H1 (cell line): ENCODE results near the gene MYD88. TPM values are rescaled to one million over a fixed set of nuclear protein-coding genes. Genes with fewer than 3 reads are reported as not detected.

Experiments used
- CTCF ChIA-PET: fragments of 300-600 bp; sonication (Branson Sonifier 250); formaldehyde crosslinking; loops from one replicate; lab custom pipeline; 2021; ENCODE audit not compliant: partially characterized antibody; lab: Charles Lee
- POLR2A ChIA-PET: fragments of 300-600 bp; sonication (Branson Sonifier 250); formaldehyde crosslinking; loops from one replicate; lab custom pipeline; 2021; ENCODE audit warnings: inconsistent platforms; ENCODE audit not compliant: partially characterized antibody; lab: Charles Lee
- DNase-seq, 2 experiments: peaks; one replicate each; pipeline versions ENCODE4 v3.0.0 to v3.0.0-alpha.2; 2010 to 2022; ENCODE audit warnings: low spot score in 2 of 2, low read depth in 1 of 2, mixed read lengths in 1 of 2
- FAIRE-seq: peaks from 2 replicates; lab custom pipeline; 2011; peaks lifted over from hg19 to GRCh38; lab: Jason Lieb, UNC
- H2AFZ ChIP-seq: 2 replicates; pipeline ENCODE4 v1.8.1; 2012; ENCODE audit warnings: low read length, inconsistent platforms
- H2AK5ac ChIP-seq: 2 replicates; pipeline ENCODE4 v1.6.1; 2013; ENCODE audit warnings: low read depth, low read length
- H2BK120ac ChIP-seq: replicated peaks from 2 replicates; pipeline ENCODE3; 2013; ENCODE audit warnings: low read depth, low read length, inconsistent platforms
- H2BK12ac ChIP-seq: 2 replicates; pipeline ENCODE4 v1.6.1; 2013; ENCODE audit warnings: low read depth, low read length
- H2BK15ac ChIP-seq: 2 replicates; pipeline ENCODE4 v1.6.1; 2013; ENCODE audit warnings: low read length
- H2BK20ac ChIP-seq: 2 replicates; pipeline ENCODE4 v1.6.1; 2013; ENCODE audit warnings: low read length
- H2BK5ac ChIP-seq: 2 replicates; pipeline ENCODE4 v1.6.1; 2013; ENCODE audit warnings: low read depth, low read length
- H3K14ac ChIP-seq: 2 replicates; pipeline ENCODE4 v1.6.1; 2013; ENCODE audit warnings: inconsistent platforms; ENCODE audit not compliant: insufficient read length
- H3K18ac ChIP-seq: 2 replicates; pipeline ENCODE4 v1.6.1; 2013; ENCODE audit warnings: low read length; ENCODE audit errors: extremely low read depth
- H3K23ac ChIP-seq: 2 replicates; pipeline ENCODE4 v1.6.1; 2013; ENCODE audit warnings: inconsistent platforms; ENCODE audit not compliant: insufficient read length
- H3K23me2 ChIP-seq: 2 replicates; pipeline ENCODE4 v1.6.1; 2013; ENCODE audit warnings: low read depth, low read length
- H3K27ac ChIP-seq: 2 replicates; pipeline ENCODE4 v1.6.1; 2011; ENCODE audit warnings: low read depth, low read length, inconsistent platforms
- H3K27me3 ChIP-seq, 4 experiments: replicated peaks in 1 of 4; 1 replicate in 1 of 4; 2 replicates in 3 of 4; pipeline versions ENCODE4 v1.6.1 to v1.8.1; 2011 to 2013; ENCODE audit warnings: low read length in 3 of 4, mild to moderate bottlenecking in 3 of 4, inconsistent platforms in 2 of 4, mixed read lengths in 2 of 4, moderate library complexity in 1 of 4; ENCODE audit not compliant: control insufficient read depth in 3 of 4, insufficient read depth in 3 of 4; ENCODE audit errors: extremely low read depth in 1 of 4
- H3K36me3 ChIP-seq, 4 experiments: 2 replicates each; pipeline versions ENCODE4 v1.6.1 to v1.8.1; 2011 to 2013; ENCODE audit warnings: mild to moderate bottlenecking in 4 of 4, low read length in 3 of 4, moderate library complexity in 2 of 4, control low read depth in 1 of 4, inconsistent platforms in 1 of 4; ENCODE audit not compliant: insufficient read depth in 4 of 4, control insufficient read depth in 2 of 4
- H3K4ac ChIP-seq: replicated peaks from 2 replicates; pipeline ENCODE3; 2013; ENCODE audit warnings: low read length, low read depth, mixed read lengths, inconsistent platforms; ENCODE audit not compliant: insufficient read length
- H3K4me1 ChIP-seq, 4 experiments: replicated peaks in 1 of 4; 1 replicate in 1 of 4; 2 replicates in 3 of 4; pipeline versions ENCODE4 v1.6.1 to v1.8.1; 2011 to 2013; ENCODE audit warnings: low read length in 3 of 4, inconsistent platforms in 2 of 4, mixed read lengths in 1 of 4; ENCODE audit not compliant: insufficient read depth in 4 of 4, control insufficient read depth in 3 of 4
- H3K4me2 ChIP-seq, 2 experiments: 2 replicates each; pipeline versions ENCODE4 v1.6.1 to v1.8.1; 2011 to 2013; ENCODE audit warnings: low read depth in 2 of 2, low read length in 2 of 2, control low read depth in 1 of 2, inconsistent platforms in 1 of 2, mild to moderate bottlenecking in 1 of 2; ENCODE audit not compliant: insufficient read depth in 1 of 2
- H3K4me3 ChIP-seq, 4 experiments: fragments of 200-600, 300-600 bp in 1 of 4; sonication (generic), shearing (Covaris generic), sonication (Bioruptor Twin) in 1 of 4; 2 replicates each; pipeline versions ENCODE4 v1.5.1 to v1.8.1; 2011 to 2016; ENCODE audit warnings: low read length in 4 of 4, low read depth in 3 of 4, control low read depth in 2 of 4, inconsistent platforms in 2 of 4, mild to moderate bottlenecking in 2 of 4, mixed read lengths in 1 of 4, moderate library complexity in 1 of 4; ENCODE audit not compliant: insufficient read depth in 2 of 4; ENCODE audit errors: extremely low read depth in 1 of 4
- H3K56ac ChIP-seq: replicated peaks from 2 replicates; pipeline ENCODE3; 2013; ENCODE audit warnings: low read depth, mild to moderate bottlenecking, mixed read lengths, low read length, inconsistent platforms; ENCODE audit not compliant: insufficient read length
- H3K79me1 ChIP-seq: 2 replicates; pipeline ENCODE4 v1.6.1; 2013; ENCODE audit warnings: low read depth, low read length, control low read depth
- H3K79me2 ChIP-seq, 2 experiments: 2 replicates each; pipeline versions ENCODE4 v1.6.1 to v1.8.1; 2012 to 2013; ENCODE audit warnings: low read length in 2 of 2, mild to moderate bottlenecking in 2 of 2, inconsistent platforms in 1 of 2; ENCODE audit not compliant: insufficient read depth in 2 of 2, control insufficient read depth in 1 of 2
- H3K9ac ChIP-seq, 4 experiments: replicated peaks in 1 of 4; 1 replicate in 1 of 4; 2 replicates in 3 of 4; pipeline versions ENCODE4 v1.6.1 to v1.8.1; 2011 to 2013; ENCODE audit warnings: low read depth in 3 of 4, low read length in 3 of 4, control low read depth in 2 of 4, mild to moderate bottlenecking in 2 of 4, moderate library complexity in 2 of 4, inconsistent platforms in 1 of 4; ENCODE audit errors: extremely low read depth in 1 of 4
- H3K9me3 ChIP-seq, 2 experiments: 2 replicates each; pipeline versions ENCODE4 v1.6.1 to v1.8.1; 2012 to 2013; ENCODE audit warnings: mild to moderate bottlenecking in 2 of 2, moderate library complexity in 2 of 2, control low read depth in 1 of 2, inconsistent platforms in 1 of 2, low read depth in 1 of 2, low read length in 1 of 2, mixed read lengths in 1 of 2; ENCODE audit not compliant: insufficient read depth in 2 of 2
- H4K20me1 ChIP-seq, 2 experiments: replicated peaks in 1 of 2; 2 replicates each; pipeline versions ENCODE3 to v1.8.1; 2011 to 2013; ENCODE audit warnings: inconsistent platforms in 2 of 2, low read length in 2 of 2, mild to moderate bottlenecking in 1 of 2; ENCODE audit not compliant: insufficient read depth in 2 of 2, control insufficient read depth in 1 of 2
- H4K5ac ChIP-seq: 2 replicates; pipeline ENCODE4 v1.6.1; 2013; ENCODE audit warnings: low read length, low read depth, mixed read lengths, inconsistent platforms; ENCODE audit not compliant: insufficient read length
- H4K8ac ChIP-seq: 2 replicates; pipeline ENCODE4 v1.8.0; 2013; ENCODE audit warnings: mild to moderate bottlenecking, moderate library complexity, low read length, inconsistent platforms; ENCODE audit not compliant: insufficient read depth; ENCODE audit errors: extremely low read depth
- H4K91ac ChIP-seq: replicated peaks from 2 replicates; pipeline ENCODE3; 2013; ENCODE audit warnings: low read length, mixed read lengths, inconsistent platforms; ENCODE audit not compliant: insufficient read length
- BRCA1 ChIP-seq: IDR thresholded peaks from 2 replicates; pipeline ENCODE4 v1.6.1; 2012; ENCODE audit warnings: low read depth, low read length, improper control_type of control experiment
- PHF8 ChIP-seq: fragments of 200-600 bp; sonication (generic); conservative IDR thresholded peaks from 2 replicates; pipeline ENCODE4 v1.7.1; 2012; ENCODE audit warnings: low read depth, mild to moderate bottlenecking, inconsistent platforms, low read length, moderate library complexity
- TBP ChIP-seq: IDR thresholded peaks from 2 replicates; pipeline ENCODE4 v1.6.1; 2011; ENCODE audit warnings: low read depth, low read length, improper control_type of control experiment
- WGBS, 2 experiments: shearing (Covaris generic) in 1 of 2; methylation state at CpG; one replicate each; pipeline versions ENCODE4 v1.1.6 to v1.1.7; 2013 to 2015; ENCODE audit warnings: low lambda C conversion rate in 2 of 2, mixed read lengths in 2 of 2, inconsistent platforms in 1 of 2, low coverage in 1 of 2, missing lambda C conversion rate in 1 of 2; ENCODE audit not compliant: insufficient replicate concordance in 2 of 2, insufficient coverage in 1 of 2, insufficient read length in 1 of 2; ENCODE audit errors: extremely low coverage in 1 of 2, missing lambda C conversion rate in 1 of 2; 5-methylcytosine and 5-hydroxymethylcytosine counted together
- polyA plus RNA-seq, 7 experiments: library from polyadenylated mRNA; depleted of rRNA in 3 of 7; stranded (reverse) in 5 of 7; unstranded in 2 of 7; fragments of >200 nt in 5 of 7; fragments of 200-250 nt in 2 of 7; gene quantifications; 1 replicate in 5 of 7; 2 replicates in 1 of 7; 4 replicates in 1 of 7; pipeline versions ENCODE4 v1.2.1 to v1.2.3, GENCODE V29; 2011 to 2013; ENCODE audit warnings: missing spikeins in 2 of 7, mixed read lengths in 2 of 7
- total RNA-seq: library from RNA; stranded (reverse); fragmentation: NEBNext Ultra II Directional; extraction: Animal tissue kit (Norgen Biotek cat#: 25700); gene quantifications from 2 replicates; pipeline ENCODE4 v1.2.1, GENCODE V29; 2021

MYD88 gene
- total and polyA plus RNA-seq, 2 of the 8 experiments (the other 6 are each of a cell fraction or from before 2014, with no cell fraction given), result 22.1 to 22.5 TPM

GRCh38 chr3:38164643-38164951, 26.1 kb downstream of the MYD88 start:
- no peaks in the 10 kb centered on the region for H3K27me3 ChIP-seq
- peak overlapping the region; percentile 91 to 94 for H3K4me2 ChIP-seq
- H2BK120ac ChIP-seq, result no peak overlapping the region
- peak overlapping the region; percentile 28 for H4K5ac ChIP-seq
- H3K79me1 ChIP-seq, result no peaks in the 10 kb centered on the region; the same call in 1 of the 2 replicates
- H3K14ac ChIP-seq, result no peak overlapping the region
- ChIA-PET CTCF (interaction anchor here (1.0 to 3.2 kb wide), 8 partner anchors 12 to 845 kb away, joined by 3 to 11 read pairs (median 4); partner anchors contain the start of gene ACAA1), POLR2A (interaction anchor here (0.8 to 4.1 kb wide), 10 partner anchors 9 to 182 kb away, joined by 3 to 38 read pairs (median 4); partner anchors contain the start of genes ACAA1, MYD88 and XYLB)
- peak overlapping the region; percentile 75 to 90 (median 86) for H3K4me3 ChIP-seq
- DNase-seq (no peak), FAIRE-seq (no peak)
- H3K56ac ChIP-seq, result no peak overlapping the region
- peak overlapping the region; percentile 97; the same call in 1 of the 2 replicates for H2BK5ac ChIP-seq
- H2BK15ac ChIP-seq, result no peak overlapping the region
- H2AK5ac ChIP-seq, result no peak overlapping the region
- H3K36me3 ChIP-seq, result no peaks in the 10 kb centered on the region
- H2BK20ac ChIP-seq, result no peak overlapping the region
- H3K18ac ChIP-seq, result peak overlapping the region; percentile 60
- peak overlapping the region in 3 of 4 experiments; percentile 65 to 96 (median 93); a peak in 6 of 7 replicates for H3K9ac ChIP-seq
- H3K23ac ChIP-seq, result no peak overlapping the region
- H3K79me2 ChIP-seq, result peaks cover 15 to 37% of the 10 kb centered on the region in 2 experiments
- H3K27ac ChIP-seq, result peak overlapping the region; percentile 99; the same call in 1 of the 2 replicates
- 15% methylated on average over 17 of the region's 17 CpGs; no CpG with 5 or more reads in 1 of the 2 experiments for WGBS, 2 experiments
- no peak overlapping the region for H4K8ac ChIP-seq
- no peaks in the 10 kb centered on the region for H3K9me3 ChIP-seq
- peaks cover 0 to 6% of the 10 kb centered on the region in 2 experiments for H4K20me1 ChIP-seq
- 0 out of 2 replicates have a peak, but pooled peaks have one; percentile 20 for TF ChIP-seq PHF8
- no peak for TF ChIP-seq BRCA1
- TF ChIP-seq TBP, result no peak
- no peak overlapping the region for H3K4ac ChIP-seq
- H2BK12ac ChIP-seq, result no peak overlapping the region; the same call in 1 of the 2 replicates
- peaks cover 14% of the 10 kb centered on the region; the same call in 1 of the 2 replicates for H3K23me2 ChIP-seq
- H4K91ac ChIP-seq, result peak overlapping the region; percentile 36
- peak overlapping the region; percentile 84 for H2AFZ ChIP-seq
- peaks cover 0 to 2% (median 0%) of the 10 kb centered on the region in 4 experiments; a peak in 3 of 7 replicates for H3K4me1 ChIP-seq
